SK-N-SH (cell line): Measurements from ENCODE around the gene EFNA3. TPM values are rescaled to one million over a fixed set of nuclear protein-coding genes. Genes with fewer than 3 reads are reported as not detected.

Experiments
- CTCF ChIA-PET: fragments of 300-600, 350-600 bp; formaldehyde crosslinking; extraction: SDS; loops from one replicate; lab custom pipeline; 2021; lab: Yijun Ruan, JAX
- POLR2A ChIA-PET: fragments of 350-600 bp; sonication (Branson Sonifier 250); formaldehyde crosslinking; extraction: SDS; loops from one replicate; lab custom pipeline; 2020; ENCODE audit warnings: antibody characterized with exemption, inconsistent platforms; lab: Yijun Ruan, JAX
- DNase-seq: peaks from one replicate; pipeline ENCODE4 v3.0.0; 2012
- H2AFZ ChIP-seq: fragments of 200-600 bp; sonication (generic); 2 replicates; pipeline ENCODE4 v1.8.1; 2016; ENCODE audit warnings: antibody characterized with exemption, mild to moderate bottlenecking, low read depth
- H3F3A ChIP-seq: fragments of 200-600 bp; sonication (generic); replicated peaks from 2 replicates; pipeline ENCODE3; 2016; ENCODE audit warnings: antibody characterized with exemption, mild to moderate bottlenecking; ENCODE audit not compliant: insufficient read depth
- H3K27ac ChIP-seq, 2 experiments: fragments of 200-500 bp in 1 of 2; fragments of 200-600 bp in 1 of 2; sonication (Bioruptor generic) in 1 of 2; sonication (generic), shearing (Covaris generic) in 1 of 2; 2 replicates each; pipeline versions ENCODE4 v1.5.1 to v1.6.1; 2014 to 2016; ENCODE audit warnings: low read depth in 2 of 2, inconsistent platforms in 1 of 2, low read length in 1 of 2, mild to moderate bottlenecking in 1 of 2, mixed read lengths in 1 of 2
- H3K27me3 ChIP-seq: fragments of 200-600 bp; sonication (generic), shearing (Covaris generic); 2 replicates; pipeline ENCODE4 v1.6.1; 2016; ENCODE audit warnings: mixed run types; ENCODE audit not compliant: insufficient read depth
- H3K36me3 ChIP-seq, 2 experiments: fragments of 200-500 bp in 1 of 2; fragments of 200-600 bp in 1 of 2; sonication (Bioruptor generic) in 1 of 2; sonication (generic) in 1 of 2; replicated peaks in 1 of 2; 2 replicates each; pipeline versions ENCODE3 to v1.5.1; 2014 to 2016; ENCODE audit warnings: low read length in 1 of 2, mild to moderate bottlenecking in 1 of 2; ENCODE audit not compliant: insufficient read depth in 2 of 2, control insufficient read depth in 1 of 2
- H3K4me1 ChIP-seq, 2 experiments: fragments of 200-500 bp in 1 of 2; fragments of 200-600 bp in 1 of 2; sonication (Bioruptor generic) in 1 of 2; sonication (generic), shearing (Covaris generic) in 1 of 2; 2 replicates each; pipeline versions ENCODE4 v1.5.1 to v1.6.1; 2014 to 2016; ENCODE audit warnings: low read depth in 1 of 2, low read length in 1 of 2, mixed run types in 1 of 2; ENCODE audit not compliant: insufficient read depth in 2 of 2, control insufficient read depth in 1 of 2
- H3K4me2 ChIP-seq: fragments of 200-600 bp; sonication (generic), shearing (Covaris generic); 2 replicates; pipeline ENCODE4 v1.6.1; 2017; ENCODE audit warnings: mixed run types
- H3K4me3 ChIP-seq, 2 experiments: fragments of 200-500 bp in 1 of 2; fragments of 200-600 bp in 1 of 2; sonication (Bioruptor generic) in 1 of 2; sonication (generic), shearing (Covaris generic) in 1 of 2; 2 replicates each; pipeline versions ENCODE4 v1.5.1 to v1.8.1; 2014 to 2016; ENCODE audit warnings: low read depth in 2 of 2, inconsistent platforms in 1 of 2, low read length in 1 of 2, mild to moderate bottlenecking in 1 of 2, mixed read lengths in 1 of 2, moderate library complexity in 1 of 2
- H3K79me2 ChIP-seq: fragments of 200-600 bp; sonication (generic); 2 replicates; pipeline ENCODE4 v1.8.1; 2017; ENCODE audit warnings: mild to moderate bottlenecking; ENCODE audit not compliant: insufficient read depth
- H3K9ac ChIP-seq: fragments of 200-600 bp; sonication (generic); 2 replicates; pipeline ENCODE4 v1.6.1; 2017; ENCODE audit warnings: mixed run types
- H3K9me2 ChIP-seq: fragments of 200-600 bp; sonication (generic); 2 replicates; pipeline ENCODE4 v1.6.1; 2017; ENCODE audit warnings: mixed run types
- H3K9me3 ChIP-seq: fragments of 200-600 bp; sonication (generic); 2 replicates; pipeline ENCODE4 v1.6.1; 2017; ENCODE audit warnings: mixed run types, mild to moderate bottlenecking, moderate library complexity
- H4K20me1 ChIP-seq: fragments of 200-600 bp; sonication (generic); 2 replicates; pipeline ENCODE4 v1.6.1; 2017; ENCODE audit warnings: mild to moderate bottlenecking, mixed run types; ENCODE audit not compliant: insufficient read depth
- ELF1 ChIP-seq: IDR thresholded peaks from 2 replicates; pipeline ENCODE4 v1.4.0; 2012
- FOXM1 ChIP-seq: IDR thresholded peaks from 2 replicates; pipeline ENCODE4 v1.4.0; 2012; ENCODE audit warnings: low read depth, mild to moderate bottlenecking
- GABPA ChIP-seq: IDR thresholded peaks from 2 replicates; pipeline ENCODE4 v1.4.0; 2012; ENCODE audit warnings: low read depth, mild to moderate bottlenecking
- RAD21 ChIP-seq: IDR thresholded peaks from 2 replicates; pipeline ENCODE4 v1.6.1; 2012; ENCODE audit warnings: mild to moderate bottlenecking, low read length
- RCOR1 ChIP-seq: fragments of 150-350 bp; IDR thresholded peaks from 2 replicates; pipeline ENCODE4 v1.6.1; 2017; ENCODE audit warnings: antibody characterized with exemption, low read length
- REST ChIP-seq: IDR thresholded peaks from 2 replicates; pipeline ENCODE4 v1.6.1; 2012; ENCODE audit warnings: mild to moderate bottlenecking, low read depth, low read length, moderate library complexity
- RFX5 ChIP-seq: IDR thresholded peaks from 2 replicates; pipeline ENCODE4 v1.6.1; 2012; ENCODE audit warnings: mild to moderate bottlenecking, improper control_type of control experiment, low read length
- SMC3 ChIP-seq: IDR thresholded peaks from 2 replicates; pipeline ENCODE4 v1.6.1; 2012; ENCODE audit warnings: low read depth, low read length, improper control_type of control experiment
- USF2 ChIP-seq: fragments of 150-350 bp; IDR thresholded peaks from 2 replicates; pipeline ENCODE4 v1.6.1; 2017; ENCODE audit warnings: antibody characterized with exemption, low read length, low read depth, borderline replicate concordance
- YY1 ChIP-seq: IDR thresholded peaks from 2 replicates; pipeline ENCODE4 v1.4.0; 2012; ENCODE audit warnings: low read depth, mild to moderate bottlenecking
- WGBS: methylation state at CpG from one replicate; pipeline ENCODE4 v1.1.6; 2017; ENCODE audit warnings: low lambda C conversion rate; 5-methylcytosine and 5-hydroxymethylcytosine counted together
- polyA plus RNA-seq, 3 experiments: library from polyadenylated mRNA; depleted of rRNA; stranded (reverse); fragments of >200 nt; gene quantifications; 2 replicates each; pipeline ENCODE4 v1.2.3, GENCODE V29; 2012

Gene EFNA3
- polyA plus RNA-seq, 1 of the 3 experiments (the other 2 are of a cell fraction): 6.0 TPM

GRCh38 chr1:155107309-155108264 is 28.9 kb downstream of the EFNA3 start:
- Histone ChIP-seq H3K4me1 (no peaks in the 10 kb centered on the region), H4K20me1 (no peaks in the 10 kb centered on the region)
- POLR2A ChIA-PET: no interaction called here
- no peak for TF ChIP-seq FOXM1
- TF ChIP-seq RFX5: no peak
- no peak for TF ChIP-seq ELF1
- no peak for TF ChIP-seq SMC3
- TF ChIP-seq, all 33 proteins: peak for 0
- H3F3A ChIP-seq: no peaks in the 10 kb centered on the region
- H3K4me3 ChIP-seq: no peak overlapping the region
- H2AFZ ChIP-seq: no peak overlapping the region
- DNase-seq: no peak
- no peak overlapping the region for H3K4me2 ChIP-seq
- no peak overlapping the region for H3K27ac ChIP-seq
- H3K27me3 ChIP-seq: no peaks in the 10 kb centered on the region; the same call in 1 of the 2 replicates
- no peaks in the 10 kb centered on the region for H3K9me2 ChIP-seq
- 53% methylated on average over 10 of the region's 12 CpGs for WGBS
- H3K36me3 ChIP-seq: no peaks in the 10 kb centered on the region
- CTCF ChIA-PET: interaction anchor here (0.7 to 7.0 kb wide), 11 partner anchors 10 to 106 kb away, joined by 3 to 30 read pairs (median 4); no protein-coding TSS in a partner anchor
- H3K9me3 ChIP-seq: no peaks in the 10 kb centered on the region
- no peak overlapping the region for H3K9ac ChIP-seq
- no peaks in the 10 kb centered on the region for H3K79me2 ChIP-seq

GRCh38 chr1:155108296-155108695 is 29.7 kb downstream of the EFNA3 start:
- ChIA-PET POLR2A (no interaction called here), CTCF (interaction anchor here (0.7 to 7.0 kb wide), 9 partner anchors 11 to 107 kb away, joined by 3 to 30 read pairs (median 3); no protein-coding TSS in a partner anchor)
- Histone ChIP-seq H3K27ac (no peak overlapping the region), H3K36me3 (no peaks in the 10 kb centered on the region), H3K27me3 (no peaks in the 10 kb centered on the region; the same call in 1 of the 2 replicates), H3K9ac (no peak overlapping the region), H2AFZ (no peak overlapping the region), H3K9me3 (no peaks in the 10 kb centered on the region), H3K4me1 (no peaks in the 10 kb centered on the region), H4K20me1 (no peaks in the 10 kb centered on the region), H3K4me2 (no peak overlapping the region), H3K79me2 (no peaks in the 10 kb centered on the region), H3K9me2 (no peaks in the 10 kb centered on the region), H3F3A (no peaks in the 10 kb centered on the region), H3K4me3 (no peak overlapping the region)
- 70% methylated on average over 5 of the region's 5 CpGs for WGBS
- DNase-seq: no peak
- TF ChIP-seq YY1: no peak
- TF ChIP-seq RAD21: no peak
- TF ChIP-seq GABPA: no peak
- TF ChIP-seq RCOR1: no peak
- no peak for TF ChIP-seq USF2
- TF ChIP-seq REST: no peak
- TF ChIP-seq SMC3: no peak
- TF ChIP-seq ELF1: no peak
